GM19455 (cell line): ENCODE data around the gene TNS1.

Experiments used
- ATAC-seq: cut with Tn5 transposase; IDR thresholded peaks from one replicate; pipeline ENCODE4 v1.9.1; 2021; ENCODE audit not compliant: unreplicated experiment

Gene TNS1

DNA sequence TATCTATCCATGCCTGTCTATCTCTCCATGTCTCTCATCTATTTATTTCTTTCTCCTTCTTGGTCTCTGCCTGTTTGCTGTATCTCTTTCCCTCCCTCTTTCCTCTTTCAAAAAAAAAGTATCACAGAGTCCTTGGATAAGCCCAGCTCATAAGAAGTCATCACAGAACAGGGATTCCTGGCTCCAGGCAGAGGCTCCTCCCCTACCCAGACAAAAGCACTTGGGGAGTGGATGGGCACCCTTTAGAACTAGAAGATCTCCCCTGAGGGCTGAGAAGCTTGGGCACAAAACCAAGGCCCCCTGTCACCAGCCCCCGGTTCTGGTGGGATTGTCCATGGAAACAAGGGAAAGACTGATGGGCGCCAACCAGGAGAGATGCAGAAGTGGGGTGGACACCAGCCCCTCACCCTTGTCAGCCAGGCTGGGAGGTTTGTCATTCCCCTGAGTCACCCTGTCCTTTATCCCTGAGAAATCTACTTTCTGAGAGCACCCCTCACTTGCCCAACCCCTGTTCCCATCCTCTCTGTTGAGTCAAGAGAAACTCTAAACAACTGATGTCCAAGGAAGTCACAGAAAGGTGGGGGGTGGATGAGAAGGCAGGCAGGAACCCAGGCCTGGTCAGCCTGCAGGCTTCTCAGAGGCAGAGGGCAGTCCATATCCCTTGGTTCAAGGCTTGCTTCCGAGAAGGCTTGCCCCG lies 127.1 kb downstream of the TNS1 start:
- no peak for ATAC-seq

- no peak for ATAC-seq
Measured at GRCh38 chr2:217875138-217875537, 127.7 kb downstream of the TNS1 start.

- ATAC-seq = no peak
Measured at GRCh38 chr2:217873371-217873770, 129.4 kb downstream of the TNS1 start.

GRCh38 chr2:217872319-217872718 lies 130.5 kb downstream of the TNS1 start:
- no peak for ATAC-seq

DNA sequence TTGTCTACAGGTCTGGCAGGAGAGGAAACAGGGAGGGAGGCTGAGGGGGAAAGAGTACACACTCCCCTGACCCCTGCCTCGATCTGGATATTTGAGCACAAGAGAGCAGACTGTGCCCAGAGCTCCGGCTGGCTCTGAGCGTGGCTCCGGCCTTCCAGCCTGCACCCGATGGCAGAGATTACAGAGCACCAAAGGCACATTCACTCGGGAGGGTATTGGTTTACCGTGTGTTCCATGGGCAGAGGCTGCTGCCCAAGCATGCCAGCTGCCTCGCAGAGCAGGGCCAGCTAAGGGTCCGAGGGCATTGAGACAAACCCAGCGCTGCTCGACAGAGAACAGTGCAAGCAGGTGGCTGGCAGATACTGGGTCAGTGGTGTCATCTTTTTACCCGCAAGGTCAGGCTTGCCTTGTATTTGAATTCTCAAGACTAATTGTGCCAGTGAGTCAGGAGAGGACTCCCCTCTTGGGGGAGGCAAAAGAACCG lies 132.2 kb downstream of the TNS1 start:
- ATAC-seq = no peak

GRCh38 chr2:217868911-217869334 lies 133.9 kb downstream of the TNS1 start:
- no peak for ATAC-seq

DNA sequence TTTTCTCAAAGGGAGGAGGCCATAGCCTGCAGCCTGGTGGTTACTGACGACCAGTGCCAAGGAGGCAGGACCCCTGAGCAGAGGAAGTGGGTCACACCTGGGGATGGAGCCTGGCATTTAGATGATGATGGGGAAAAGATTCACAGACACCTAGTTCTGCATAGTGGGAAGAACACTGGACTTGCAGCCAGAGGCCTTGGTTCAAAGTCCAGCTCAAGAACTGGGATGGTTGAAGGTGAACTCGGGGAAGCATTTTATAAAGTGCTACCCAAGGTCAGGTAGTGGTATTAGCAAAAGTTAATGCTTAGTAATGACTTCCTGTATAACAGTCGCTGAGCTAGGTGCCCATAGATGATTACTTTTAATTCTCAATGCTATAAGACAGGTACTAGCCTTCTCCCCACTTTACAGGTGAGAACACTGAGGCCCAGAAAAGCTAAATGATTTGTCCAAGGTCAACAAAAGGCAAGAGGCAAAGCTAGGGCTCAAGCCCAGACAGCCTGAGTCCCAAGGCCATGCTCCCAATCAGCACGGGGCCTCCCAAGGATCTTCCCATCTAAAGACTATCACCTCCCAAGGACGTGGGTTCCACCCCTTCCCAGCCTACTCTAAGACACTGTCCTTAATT lies 134.4 kb downstream of the TNS1 start:
- ATAC-seq = no peak

DNA sequence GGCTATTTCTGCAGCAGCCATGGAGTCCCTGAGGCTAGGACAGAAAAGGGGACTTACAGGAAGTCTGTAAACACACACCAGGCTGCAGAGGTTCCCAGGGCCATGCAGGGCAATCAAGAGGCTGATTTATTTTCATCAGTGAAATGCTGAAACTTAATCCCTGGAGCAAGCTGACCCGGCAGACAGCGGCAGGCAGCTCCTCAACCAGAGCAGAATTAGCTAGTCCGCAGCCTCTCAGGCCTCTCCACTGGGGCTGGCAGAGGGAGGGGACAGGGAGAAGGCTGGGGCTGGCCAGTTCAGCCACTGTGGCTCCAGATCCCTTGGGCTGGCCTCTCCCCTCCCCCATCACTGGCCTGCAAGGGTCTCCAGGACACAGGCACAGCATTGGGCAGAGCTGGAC lies 136.3 kb downstream of the TNS1 start:
- ATAC-seq = no peak

- no peak for ATAC-seq
Measured at GRCh38 chr2:217864963-217865772, 137.6 kb downstream of the TNS1 start.

GRCh38 chr2:217863883-217864282 lies 138.9 kb downstream of the TNS1 start:
- no peak for ATAC-seq

GRCh38 chr2:217861334-217861877 lies 141.4 kb downstream of the TNS1 start:
- no peak for ATAC-seq

- no peak for ATAC-seq
Measured at GRCh38 chr2:217859926-217860325, 142.9 kb downstream of the TNS1 start.

- ATAC-seq = no peak
Measured at GRCh38 chr2:217858519-217859491, 144.0 kb downstream of the TNS1 start.

- ATAC-seq = no peak
Measured at GRCh38 chr2:217857624-217858506, 144.9 kb downstream of the TNS1 start.

DNA sequence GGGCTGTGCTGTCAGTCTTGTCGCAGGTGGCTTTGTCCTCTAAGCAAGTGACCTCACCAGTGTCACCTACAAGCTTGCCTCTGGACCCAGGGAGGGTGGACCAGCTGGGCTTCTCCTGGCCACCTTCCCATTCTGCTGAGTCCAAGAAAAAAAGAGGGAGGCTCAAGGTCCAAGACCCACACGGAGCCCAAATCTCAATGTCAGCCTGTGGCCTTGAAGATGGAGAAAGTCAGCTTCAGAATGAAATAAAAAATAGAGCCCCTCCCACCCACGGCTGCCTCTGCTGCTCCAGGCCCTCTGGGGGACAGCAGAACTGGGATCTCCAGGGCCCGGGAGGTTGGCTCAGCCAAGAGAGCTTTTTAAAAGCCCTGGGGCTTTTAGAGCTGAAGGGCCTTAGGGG lies 145.9 kb downstream of the TNS1 start:
- ATAC-seq = no peak

- no peak for ATAC-seq
Measured at GRCh38 chr2:217856159-217856558, 146.6 kb downstream of the TNS1 start.

- ATAC-seq = no peak
Measured at GRCh38 chr2:217854684-217855420, 147.9 kb downstream of the TNS1 start.

- ATAC-seq = no peak
Measured at GRCh38 chr2:217853961-217854360, 148.8 kb downstream of the TNS1 start.
